Measurements from ENCODE around the gene LYRM9. TPM values are rescaled to one million over a fixed set of nuclear protein-coding genes. Genes with fewer than 3 reads are reported as not detected.

The LYRM9 gene
- total RNA-seq, 2 donors from 2014 or later: 5.8 to 8.3 TPM

DNA sequence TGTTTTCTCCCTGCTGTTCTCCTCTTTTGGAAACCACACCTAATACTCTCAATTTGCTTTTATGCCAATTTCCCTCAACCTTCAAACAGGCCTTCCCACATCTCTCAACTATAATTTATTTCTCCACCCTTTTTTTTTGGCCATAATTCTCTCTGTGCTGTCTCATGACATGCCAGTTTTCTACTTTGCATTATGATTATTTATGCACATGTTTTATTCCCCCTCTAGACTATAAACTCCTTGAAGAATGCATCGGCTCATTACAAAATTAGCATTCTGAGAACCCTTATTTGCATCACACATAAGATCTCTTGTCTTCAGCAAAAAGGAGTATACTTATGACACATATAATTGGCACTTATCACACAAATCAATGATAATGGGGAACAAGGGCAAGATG, 10.9 kb upstream of the LYRM9 start:
- TF ChIP-seq, protein P1, sequence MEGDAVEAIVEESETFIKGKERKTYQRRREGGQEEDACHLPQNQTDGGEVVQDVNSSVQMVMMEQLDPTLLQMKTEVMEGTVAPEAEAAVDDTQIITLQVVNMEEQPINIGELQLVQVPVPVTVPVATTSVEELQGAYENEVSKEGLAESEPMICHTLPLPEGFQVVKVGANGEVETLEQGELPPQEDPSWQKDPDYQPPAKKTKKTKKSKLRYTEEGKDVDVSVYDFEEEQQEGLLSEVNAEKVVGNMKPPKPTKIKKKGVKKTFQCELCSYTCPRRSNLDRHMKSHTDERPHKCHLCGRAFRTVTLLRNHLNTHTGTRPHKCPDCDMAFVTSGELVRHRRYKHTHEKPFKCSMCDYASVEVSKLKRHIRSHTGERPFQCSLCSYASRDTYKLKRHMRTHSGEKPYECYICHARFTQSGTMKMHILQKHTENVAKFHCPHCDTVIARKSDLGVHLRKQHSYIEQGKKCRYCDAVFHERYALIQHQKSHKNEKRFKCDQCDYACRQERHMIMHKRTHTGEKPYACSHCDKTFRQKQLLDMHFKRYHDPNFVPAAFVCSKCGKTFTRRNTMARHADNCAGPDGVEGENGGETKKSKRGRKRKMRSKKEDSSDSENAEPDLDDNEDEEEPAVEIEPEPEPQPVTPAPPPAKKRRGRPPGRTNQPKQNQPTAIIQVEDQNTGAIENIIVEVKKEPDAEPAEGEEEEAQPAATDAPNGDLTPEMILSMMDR (conservative IDR thresholded peaks at IDR 0.05): no peak
- Mint-ChIP-seq H3K4me1 (peaks cover 39% of the 10 kb centered on the region), H3K27me3 (ENCODE audit: insufficient read depth) (peaks cover 7% of the 10 kb centered on the region), H3K27ac (no peak overlapping the region), H3K4me3 (no peak overlapping the region), H3K9me3 (no peaks in the 10 kb centered on the region), H3K36me3 (ENCODE audit: low read depth) (no peaks in the 10 kb centered on the region)
- DNase-seq: no peak
- Histone ChIP-seq H3K27ac (ENCODE audit: low read depth, low read length) (no peak overlapping the region), H3K27me3 (ENCODE audit: control insufficient read depth, insufficient read depth, low read length, poor library complexity, severe bottlenecking) (no peaks in the 10 kb centered on the region), H3K9ac (ENCODE audit: extremely low read depth, low read length, poor library complexity, severe bottlenecking) (no peak overlapping the region), H3K4me3 (ENCODE audit: low read length) (no peak overlapping the region), H3K36me3 (ENCODE audit: control insufficient read depth, insufficient read depth, low read length) (no peaks in the 10 kb centered on the region), H3K4me1 (ENCODE audit: control insufficient read depth, insufficient read depth, low read length) (peaks cover 15% of the 10 kb centered on the region), H3K9me3 (ENCODE audit: control insufficient read depth, low read length) (no peaks in the 10 kb centered on the region)
- WGBS, 2 experiments (ENCODE audit: insufficient coverage in 1 of 2, insufficient read length in 1 of 2): 100% methylated on average over 1 of the region's 1 CpG; no CpG with 5 or more reads in 1 of the 2 experiments

DNA sequence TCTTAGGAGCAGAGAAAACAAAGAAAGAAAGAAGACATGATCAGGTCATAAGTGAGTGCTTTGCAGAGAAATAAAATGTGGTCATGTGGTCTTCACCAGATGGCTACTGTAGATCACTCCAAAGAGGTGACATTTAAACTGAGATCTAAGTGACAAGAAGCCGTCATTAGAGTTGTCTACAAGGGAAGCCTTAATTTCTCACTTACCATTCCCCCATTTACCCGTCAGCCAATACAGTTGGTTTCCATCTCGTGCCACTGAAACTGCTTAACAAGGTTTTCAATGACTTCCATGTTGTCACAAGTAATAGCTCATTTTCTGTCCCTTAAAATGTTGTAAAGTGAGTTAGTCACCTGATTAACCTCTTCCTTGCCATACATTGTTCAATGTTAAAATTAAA, 6.4 kb upstream of the LYRM9 start:
- Mint-ChIP-seq H3K4me1 (peaks cover 27% of the 10 kb centered on the region), H3K36me3 (ENCODE audit: low read depth) (no peaks in the 10 kb centered on the region), H3K27ac (no peak overlapping the region), H3K4me3 (no peak overlapping the region), H3K9me3 (no peaks in the 10 kb centered on the region), H3K27me3 (ENCODE audit: insufficient read depth) (no peaks in the 10 kb centered on the region)
- Histone ChIP-seq H3K36me3 (ENCODE audit: control insufficient read depth, insufficient read depth, low read length) (no peaks in the 10 kb centered on the region), H3K9ac (ENCODE audit: extremely low read depth, low read length, poor library complexity, severe bottlenecking) (no peak overlapping the region), H3K27me3 (ENCODE audit: control insufficient read depth, insufficient read depth, low read length, poor library complexity, severe bottlenecking) (no peaks in the 10 kb centered on the region), H3K4me3 (ENCODE audit: low read length) (no peak overlapping the region), H3K9me3 (ENCODE audit: control insufficient read depth, low read length) (no peaks in the 10 kb centered on the region), H3K27ac (ENCODE audit: low read depth, low read length) (no peak overlapping the region), H3K4me1 (ENCODE audit: control insufficient read depth, insufficient read depth, low read length) (no peaks in the 10 kb centered on the region)
- DNase-seq: no peak
- TF ChIP-seq, protein P1 (conservative IDR thresholded peaks at IDR 0.05): no peak
- 96 to 100% methylated on average over 3 of the region's 3 CpGs for WGBS, 2 experiments (ENCODE audit: insufficient coverage in 1 of 2, insufficient read length in 1 of 2)

- Mint-ChIP-seq H3K4me3 (no peak overlapping the region), H3K9me3 (no peaks in the 10 kb centered on the region), H3K27me3 (ENCODE audit: insufficient read depth) (no peaks in the 10 kb centered on the region), H3K36me3 (ENCODE audit: low read depth) (no peaks in the 10 kb centered on the region), H3K27ac (no peak overlapping the region), H3K4me1 (peaks cover 33% of the 10 kb centered on the region)
- Histone ChIP-seq H3K27ac (ENCODE audit: low read depth, low read length) (no peak overlapping the region), H3K27me3 (ENCODE audit: control insufficient read depth, insufficient read depth, low read length, poor library complexity, severe bottlenecking) (no peaks in the 10 kb centered on the region), H3K9me3 (ENCODE audit: control insufficient read depth, low read length) (no peaks in the 10 kb centered on the region), H3K36me3 (ENCODE audit: control insufficient read depth, insufficient read depth, low read length) (no peaks in the 10 kb centered on the region), H3K9ac (ENCODE audit: extremely low read depth, low read length, poor library complexity, severe bottlenecking) (no peak overlapping the region), H3K4me1 (ENCODE audit: control insufficient read depth, insufficient read depth, low read length) (peaks cover 3% of the 10 kb centered on the region), H3K4me3 (ENCODE audit: low read length) (no peak overlapping the region)
- no peak for DNase-seq
- TF ChIP-seq, protein P1 (conservative IDR thresholded peaks at IDR 0.05): no peak
Measured at GRCh38 chr17:27898096-27898495, 4.9 kb upstream of the LYRM9 start.

Measured in endodermal cell (in vitro differentiated cells).